ENCODE data around the gene FMN1.

The FMN1 gene

DNA sequence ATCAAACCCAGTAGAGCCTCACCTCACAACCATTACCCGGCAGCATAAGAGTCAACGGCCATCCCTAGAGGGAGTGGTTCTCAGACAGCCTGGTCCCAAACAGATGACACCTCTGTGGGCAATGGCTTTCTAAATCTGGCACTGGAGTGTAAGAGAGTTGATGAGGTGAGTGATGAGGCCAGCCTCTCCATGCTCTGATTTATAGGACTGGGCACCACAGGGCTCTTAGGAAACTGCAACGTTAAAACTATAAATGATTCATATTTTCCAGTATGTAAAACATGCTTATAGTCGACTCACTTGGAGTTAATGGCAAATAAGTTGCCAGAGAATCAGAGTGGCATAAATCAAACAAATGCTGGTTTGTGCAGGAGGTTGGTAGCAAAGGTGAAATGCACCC is 289.0 kb downstream of the FMN1 start:
- no peak for DNase-seq

DNA sequence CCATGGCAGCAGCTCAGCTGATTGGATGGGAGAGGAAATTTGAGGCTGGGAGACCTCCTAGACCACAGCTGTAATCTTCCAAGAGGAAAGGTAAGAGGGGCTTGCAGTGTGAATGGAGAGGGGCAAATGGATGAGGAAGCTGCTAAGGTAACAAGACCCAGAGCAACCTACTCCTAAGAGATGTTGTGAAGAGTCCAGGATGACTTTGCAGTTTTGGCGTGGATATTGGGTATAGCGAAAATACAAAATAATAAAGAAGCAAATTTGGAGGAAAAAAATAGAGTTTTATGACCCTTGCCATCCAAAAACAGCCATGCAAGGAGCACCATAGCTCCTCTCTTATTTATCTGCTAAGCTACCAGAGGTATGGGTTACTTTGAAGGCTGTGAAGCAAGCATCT is 290.1 kb downstream of the FMN1 start:
- DNase-seq: no peak

DNA sequence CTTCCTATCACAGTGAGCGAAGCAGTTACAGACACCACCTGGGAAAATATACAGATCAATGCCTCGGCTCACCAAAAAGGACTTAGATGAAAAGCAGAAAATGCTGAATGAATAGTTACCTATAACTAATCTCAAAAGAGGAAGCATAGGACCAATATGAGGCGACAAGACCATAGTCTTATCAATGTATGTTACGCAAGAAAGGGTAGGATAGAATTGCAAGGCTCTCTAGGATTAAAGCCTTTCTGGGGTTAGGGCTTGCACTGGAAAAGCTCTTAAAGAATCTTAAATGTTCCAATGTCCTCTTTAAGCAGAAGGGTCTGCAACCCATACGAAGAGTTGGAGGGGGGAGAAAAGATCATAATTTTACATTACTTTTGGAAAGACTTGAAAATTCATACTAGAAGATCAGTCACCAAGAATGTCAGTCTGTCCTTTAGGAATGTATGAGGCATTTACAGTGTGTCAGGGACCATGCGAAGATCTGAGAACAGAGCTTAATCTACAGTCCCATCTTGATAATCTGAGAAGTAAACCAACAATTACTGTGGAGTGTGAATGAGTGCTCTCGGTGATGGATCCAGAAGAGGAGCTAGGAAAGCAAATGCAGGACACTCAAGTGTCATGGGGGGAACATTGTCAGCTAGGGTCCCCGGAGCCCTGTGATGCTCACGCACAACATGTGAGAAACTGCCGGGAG is 290.8 kb downstream of the FMN1 start:
- DNase-seq: no peak

DNA sequence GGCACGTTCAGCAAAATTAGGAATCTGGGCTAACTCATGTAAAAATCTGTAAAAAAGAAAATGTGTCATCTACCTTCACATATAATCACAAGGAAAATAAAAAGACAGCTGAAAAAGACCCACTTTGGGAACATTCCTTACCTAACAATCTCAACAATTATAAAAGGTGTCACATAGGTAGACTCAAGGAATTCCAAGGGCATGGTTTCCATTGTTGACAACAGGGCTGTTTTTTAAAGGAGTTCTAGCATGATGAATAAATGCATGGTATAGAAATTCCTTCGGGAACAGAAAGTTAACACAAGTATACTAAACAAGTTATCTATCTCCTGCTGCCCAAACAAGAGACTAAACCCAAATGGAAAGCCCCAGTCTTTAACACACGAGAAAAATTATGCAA is 292.5 kb downstream of the FMN1 start:
- no peak for DNase-seq

DNA sequence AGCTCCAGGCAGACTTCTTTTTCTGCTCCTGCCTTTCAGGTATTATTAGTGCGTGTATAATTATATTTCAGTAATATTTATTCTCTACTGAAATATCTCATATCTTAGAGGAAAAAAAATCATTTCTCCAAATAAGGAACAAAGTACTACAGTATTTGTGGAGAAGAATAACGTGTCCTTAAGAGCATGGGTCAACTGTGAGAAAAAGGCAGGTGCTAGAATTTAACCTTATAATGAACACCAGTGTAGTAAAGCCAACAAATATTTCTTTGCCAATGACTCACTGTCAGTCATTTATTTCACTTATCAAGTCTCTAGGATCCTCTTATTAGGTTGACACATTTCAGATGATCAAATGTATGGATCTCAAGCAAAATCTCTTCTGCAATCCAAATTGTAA is 293.3 kb downstream of the FMN1 start:
- DNase-seq: no peak

DNA sequence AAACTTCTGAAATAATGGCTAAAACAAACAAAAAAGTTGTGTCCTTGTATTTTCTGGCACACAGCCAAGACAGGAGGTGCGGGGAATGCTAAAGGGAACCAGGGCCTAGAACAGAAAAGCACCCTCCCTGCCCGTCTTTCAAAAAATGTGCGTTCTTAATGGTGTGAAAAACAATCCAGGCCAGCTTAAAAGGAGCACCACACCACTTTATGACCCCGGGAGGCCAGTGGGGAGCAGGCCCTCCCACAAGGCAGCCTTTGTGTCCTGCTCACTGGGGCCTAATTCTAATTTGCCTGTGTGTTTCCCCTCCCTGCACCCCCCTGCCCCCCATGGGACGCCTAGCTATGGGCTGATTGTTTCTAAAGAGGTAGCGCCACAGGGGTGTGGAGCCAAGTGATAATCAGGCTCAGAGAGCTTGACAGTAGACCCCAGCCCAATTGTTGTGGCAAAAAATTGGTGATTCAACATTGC is 295.4 kb downstream of the FMN1 start:
- no peak for DNase-seq

DNA sequence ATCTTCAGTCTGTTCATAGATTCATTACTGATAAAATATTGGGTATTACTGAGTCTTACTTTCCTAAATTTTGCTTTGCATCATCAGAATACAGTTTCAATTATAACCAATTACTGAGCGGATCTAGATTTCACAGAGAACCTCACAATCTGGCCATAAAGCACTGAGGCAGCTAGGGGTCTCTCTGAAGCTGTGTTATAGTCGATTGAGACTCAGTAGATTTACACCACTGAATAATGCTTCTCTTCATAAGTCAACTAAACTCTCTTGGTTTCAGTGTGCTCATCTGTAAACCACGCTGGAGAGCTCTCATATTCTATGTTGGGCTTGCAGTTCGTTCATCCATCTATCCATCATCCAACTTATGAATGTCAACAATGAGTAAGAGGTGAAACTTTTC is 296.1 kb downstream of the FMN1 start:
- DNase-seq: no peak

DNA sequence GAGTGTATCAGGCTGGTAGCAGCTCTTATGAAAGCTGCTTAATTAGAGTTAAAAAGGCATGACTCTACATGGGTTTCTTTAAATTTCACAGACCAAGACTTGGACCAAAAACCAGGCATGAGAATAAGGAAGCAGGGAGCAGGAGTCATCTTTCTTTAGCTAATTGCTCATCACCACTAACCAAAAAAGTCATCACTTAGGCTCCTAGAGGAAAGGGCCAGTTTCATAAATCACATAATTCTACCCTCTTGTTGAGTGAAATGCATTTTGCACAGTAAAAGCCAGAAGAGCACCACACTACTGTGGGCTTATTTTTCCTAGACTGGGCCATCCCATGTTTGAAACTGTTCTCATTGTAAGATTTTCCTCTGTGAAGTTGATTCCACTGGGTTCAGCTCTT is 301.1 kb downstream of the FMN1 start:
- no peak for DNase-seq

DNA sequence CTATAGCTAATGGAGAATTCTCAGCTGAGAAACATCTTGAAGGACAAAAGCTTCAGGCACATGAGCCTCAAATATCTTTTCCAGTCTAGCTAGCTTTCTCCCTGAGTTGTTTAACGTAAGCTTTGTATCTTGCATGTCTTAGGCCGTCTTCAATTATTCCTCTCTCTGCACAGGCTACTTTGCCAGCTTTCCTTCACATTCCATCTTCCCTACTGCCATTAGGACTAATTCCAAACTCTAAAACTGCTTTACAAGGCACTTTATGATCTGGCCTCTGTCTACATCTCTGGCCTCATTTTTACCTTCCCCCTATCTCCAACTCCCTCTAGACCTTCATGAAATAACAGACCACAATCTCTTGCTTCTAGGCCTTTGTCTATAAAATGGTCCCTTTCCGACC is 305.3 kb downstream of the FMN1 start:
- no peak for DNase-seq

DNA sequence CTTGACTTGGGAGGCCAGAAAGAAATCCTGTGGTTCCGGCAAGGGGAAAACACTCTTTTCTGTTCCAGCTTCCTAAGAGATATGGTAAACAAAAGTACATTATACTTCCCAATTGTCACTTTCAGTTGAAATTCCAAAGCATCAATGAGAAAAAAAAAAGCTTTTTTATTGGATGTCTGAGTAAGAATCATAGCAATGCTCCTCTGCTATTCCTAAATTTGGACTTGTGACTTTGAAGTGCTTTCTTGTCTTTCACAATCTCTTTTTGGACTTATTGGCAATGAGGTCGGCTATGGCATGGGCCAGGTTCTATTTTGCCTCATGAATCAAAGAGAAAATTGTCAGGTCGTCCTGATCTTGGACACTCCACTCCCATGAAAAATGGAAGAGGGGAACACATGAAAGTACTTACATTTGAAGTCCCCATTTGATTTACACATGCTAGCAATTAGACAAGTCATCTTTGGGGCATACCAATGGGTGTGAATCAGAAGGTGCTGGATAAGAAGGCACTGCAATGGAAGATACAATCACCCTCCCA is 306.2 kb downstream of the FMN1 start:
- no peak for DNase-seq

DNA sequence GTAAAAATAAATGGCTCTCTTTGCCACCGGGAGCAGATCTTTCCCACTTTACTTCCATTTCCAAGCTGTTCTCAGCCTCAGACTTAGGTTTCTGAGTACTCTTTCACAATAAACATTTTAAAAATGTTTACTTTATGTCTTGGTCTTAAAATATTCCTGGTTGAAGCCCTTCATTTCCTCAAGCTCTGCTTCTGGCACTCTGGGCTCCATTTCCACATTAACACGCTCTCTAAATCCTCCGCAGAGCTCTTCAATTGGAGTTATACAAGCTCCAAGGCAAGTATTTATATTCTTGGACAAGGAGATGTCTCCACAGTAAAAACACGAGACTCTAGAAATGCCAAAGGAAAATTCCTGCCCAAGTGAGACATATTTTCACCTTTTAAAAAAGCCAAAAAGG is 307.4 kb downstream of the FMN1 start:
- no peak for DNase-seq

DNA sequence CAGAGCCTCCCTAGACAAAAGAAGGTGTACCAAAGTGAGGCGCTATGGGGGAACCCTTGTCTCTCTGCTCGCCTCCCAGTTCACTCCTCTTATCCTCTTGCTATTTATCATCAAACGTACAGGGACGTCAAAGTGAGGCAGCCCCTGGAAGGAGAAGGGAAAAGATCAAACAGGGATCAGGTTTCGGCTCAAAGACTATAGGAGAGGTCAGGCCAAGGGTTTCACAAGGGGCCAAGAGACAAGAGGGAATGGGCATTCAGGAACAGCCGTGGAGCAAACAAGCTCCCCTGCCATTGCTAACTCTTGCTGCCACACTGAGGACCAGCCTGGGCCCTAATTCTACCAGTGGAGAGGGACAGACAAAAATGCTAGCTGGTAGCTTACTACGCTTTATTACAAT is 308.1 kb downstream of the FMN1 start:
- DNase-seq: no peak

DNA sequence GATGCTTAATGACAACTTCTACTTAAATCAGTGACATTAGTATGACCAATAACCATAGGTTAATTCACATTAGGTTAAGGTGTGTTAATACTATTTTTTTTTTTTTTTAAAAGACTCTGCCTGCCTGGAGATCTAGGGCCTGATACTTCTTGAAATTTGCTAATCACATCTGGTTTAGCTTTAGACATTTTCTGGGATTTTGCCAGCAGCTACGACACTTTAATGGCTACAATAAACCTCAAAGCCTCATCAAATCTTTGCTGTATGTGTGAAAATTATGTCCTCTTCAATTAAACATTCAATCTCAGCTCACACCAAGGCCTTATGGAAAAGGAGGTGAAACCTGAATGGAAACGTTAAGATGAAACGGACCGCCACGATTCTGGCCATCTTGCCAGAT is 308.8 kb downstream of the FMN1 start:
- DNase-seq: no peak

DNA sequence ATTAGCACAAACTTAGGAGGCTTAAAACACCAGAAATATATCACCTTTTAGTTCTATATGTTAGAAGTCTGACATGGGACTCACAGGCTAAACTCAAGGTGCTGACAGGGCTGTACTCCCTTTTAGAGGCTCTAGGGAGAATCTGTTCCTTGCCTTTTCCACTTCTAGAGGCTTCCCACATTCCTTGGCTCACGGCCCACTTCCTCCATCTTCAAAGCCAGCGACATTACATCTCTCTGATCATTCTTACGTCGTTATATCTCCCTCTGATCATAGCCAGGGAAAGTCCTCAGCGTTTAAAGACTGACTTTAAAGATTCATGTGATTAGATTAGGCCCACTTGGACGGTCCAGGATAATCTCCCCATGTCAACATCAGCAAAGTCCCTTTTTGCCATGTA is 310.4 kb downstream of the FMN1 start:
- no peak for DNase-seq

DNA sequence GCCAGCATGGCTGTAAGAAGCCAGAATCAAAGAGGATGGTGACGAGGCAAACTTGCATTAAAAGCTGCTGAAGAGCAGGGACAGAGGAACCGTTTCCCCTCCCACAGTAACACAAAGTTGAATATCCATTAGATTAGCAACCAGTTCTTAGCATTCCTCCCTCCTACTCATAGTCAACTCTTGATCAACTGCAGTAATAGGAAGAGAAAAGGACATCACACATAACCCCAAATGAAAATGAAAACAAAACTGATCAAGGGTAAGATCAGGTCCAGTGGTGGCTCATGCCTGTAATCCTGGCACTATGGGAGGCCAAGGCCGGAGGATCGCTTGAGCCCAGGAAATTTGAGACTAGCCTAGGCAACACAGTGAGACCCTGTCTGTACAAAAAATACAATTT is 311.6 kb downstream of the FMN1 start:
- DNase-seq: no peak

DNA sequence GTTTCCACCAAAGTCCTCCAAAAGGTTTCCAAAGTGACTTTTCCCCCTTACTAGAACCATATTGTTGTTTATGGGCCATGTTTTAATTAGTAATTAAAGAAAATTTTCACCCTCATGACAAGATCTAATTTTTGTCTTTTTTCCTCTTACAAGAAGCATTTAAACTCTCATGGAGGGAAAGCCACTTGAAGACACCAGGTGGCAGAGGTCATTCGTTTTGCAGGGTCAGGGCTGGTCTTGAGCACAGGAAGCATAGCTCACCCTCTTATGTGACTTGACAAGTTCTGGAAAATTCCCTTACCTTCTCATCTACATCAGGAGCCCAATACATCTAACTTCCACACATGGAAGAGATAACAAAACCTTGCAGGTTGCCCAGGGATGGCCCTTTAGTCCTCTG is 313.0 kb downstream of the FMN1 start:
- DNase-seq: no peak

DNA sequence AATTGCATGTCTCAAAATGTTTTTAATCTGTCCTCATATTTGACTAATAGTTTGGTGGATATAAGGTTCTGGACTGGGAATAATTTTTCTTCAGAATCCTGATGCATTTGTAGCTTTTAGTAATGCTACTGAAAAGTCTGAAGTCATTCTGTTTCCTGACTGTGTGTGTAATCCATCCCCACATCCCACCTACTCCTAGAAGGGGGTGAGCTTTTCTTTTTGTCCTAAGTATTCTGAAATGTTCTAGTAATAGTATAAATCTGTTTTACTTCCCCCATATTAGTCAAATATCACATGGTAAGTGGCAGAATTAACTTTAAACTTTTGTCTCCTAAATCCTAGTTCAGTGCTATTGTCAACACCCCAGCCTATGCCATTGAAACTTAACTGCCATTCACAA is 313.9 kb downstream of the FMN1 start:
- no peak for DNase-seq

DNA sequence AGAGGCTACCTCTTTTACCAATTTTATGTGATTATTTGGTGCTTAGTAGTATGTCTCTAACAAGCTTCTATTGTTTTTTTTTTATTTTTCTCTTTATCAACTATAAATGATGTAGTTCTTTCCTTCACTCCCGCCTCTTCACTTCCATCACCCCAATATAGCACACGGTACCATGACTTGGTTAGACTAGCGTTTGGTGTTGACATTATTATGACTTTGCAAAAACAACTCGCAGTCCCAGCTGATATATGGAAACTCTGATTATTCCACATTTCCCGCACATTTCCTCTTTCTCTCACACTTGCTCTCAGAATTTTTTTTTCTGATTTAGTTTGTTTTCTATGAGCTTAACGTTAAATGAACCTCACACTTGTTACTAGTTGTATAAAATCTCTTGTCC is 314.5 kb downstream of the FMN1 start:
- no peak for DNase-seq

DNA sequence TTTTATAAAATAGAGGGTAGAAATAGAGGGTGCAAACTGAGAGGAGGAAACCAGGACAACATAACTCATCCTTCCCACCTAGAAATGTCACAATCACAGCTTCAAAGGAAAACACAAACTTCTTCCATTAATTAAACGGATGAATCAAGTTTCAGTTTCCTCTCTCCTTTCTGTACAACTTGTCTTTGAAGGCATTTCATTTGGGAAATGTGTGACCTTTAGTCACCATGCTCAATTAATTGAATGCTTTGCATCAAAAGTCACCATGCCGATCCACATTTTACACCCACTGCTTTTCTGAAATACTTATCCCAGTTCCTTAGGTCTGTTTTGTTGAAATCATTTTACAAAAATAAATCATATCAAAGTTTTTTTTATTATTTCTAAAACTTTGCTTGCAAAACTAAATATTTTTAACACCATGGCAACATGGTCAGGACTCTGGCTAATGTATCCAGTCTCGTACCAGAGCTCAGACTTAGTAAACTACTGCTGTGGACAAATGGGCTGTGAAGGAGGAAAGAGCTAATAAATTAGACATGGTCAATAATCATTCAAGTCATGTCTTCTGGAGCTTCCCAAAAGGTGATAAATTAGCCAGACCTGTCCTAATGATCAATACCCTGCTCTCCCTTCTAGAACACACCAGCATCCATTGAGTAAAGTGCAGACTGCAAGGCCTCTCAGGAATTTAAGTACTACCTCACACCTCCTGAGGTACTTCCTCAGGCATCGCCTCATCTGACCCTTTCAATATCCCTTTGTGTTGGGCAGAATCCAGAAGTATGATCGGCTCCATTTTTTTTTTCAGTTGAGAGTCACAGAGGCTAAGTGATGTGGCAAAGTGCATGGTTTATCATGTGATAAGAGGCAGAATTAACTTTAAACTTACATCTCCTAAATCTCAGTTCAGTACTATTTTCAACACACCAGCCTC is 315.4 kb downstream of the FMN1 start:
- no peak for DNase-seq

DNA sequence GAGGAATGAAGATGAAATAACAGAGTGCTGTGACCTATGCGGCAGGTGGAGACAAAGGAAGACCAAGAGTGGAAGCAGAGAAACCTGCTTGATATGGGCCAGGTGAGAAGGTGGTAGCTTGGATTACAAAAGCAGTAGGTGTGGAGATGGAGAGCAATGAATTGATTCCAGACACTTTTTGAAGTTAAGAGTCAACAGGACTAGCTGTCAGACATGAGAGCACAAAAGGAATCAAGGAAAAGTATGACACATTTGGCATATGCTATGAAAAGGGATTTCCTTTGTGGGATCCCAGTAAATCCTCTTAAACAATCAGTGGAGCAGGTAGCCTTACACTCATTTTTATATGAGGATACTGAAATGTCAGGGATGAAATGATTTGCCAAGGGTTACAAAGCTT is 316.2 kb downstream of the FMN1 start:
- DNase-seq: no peak

DNA sequence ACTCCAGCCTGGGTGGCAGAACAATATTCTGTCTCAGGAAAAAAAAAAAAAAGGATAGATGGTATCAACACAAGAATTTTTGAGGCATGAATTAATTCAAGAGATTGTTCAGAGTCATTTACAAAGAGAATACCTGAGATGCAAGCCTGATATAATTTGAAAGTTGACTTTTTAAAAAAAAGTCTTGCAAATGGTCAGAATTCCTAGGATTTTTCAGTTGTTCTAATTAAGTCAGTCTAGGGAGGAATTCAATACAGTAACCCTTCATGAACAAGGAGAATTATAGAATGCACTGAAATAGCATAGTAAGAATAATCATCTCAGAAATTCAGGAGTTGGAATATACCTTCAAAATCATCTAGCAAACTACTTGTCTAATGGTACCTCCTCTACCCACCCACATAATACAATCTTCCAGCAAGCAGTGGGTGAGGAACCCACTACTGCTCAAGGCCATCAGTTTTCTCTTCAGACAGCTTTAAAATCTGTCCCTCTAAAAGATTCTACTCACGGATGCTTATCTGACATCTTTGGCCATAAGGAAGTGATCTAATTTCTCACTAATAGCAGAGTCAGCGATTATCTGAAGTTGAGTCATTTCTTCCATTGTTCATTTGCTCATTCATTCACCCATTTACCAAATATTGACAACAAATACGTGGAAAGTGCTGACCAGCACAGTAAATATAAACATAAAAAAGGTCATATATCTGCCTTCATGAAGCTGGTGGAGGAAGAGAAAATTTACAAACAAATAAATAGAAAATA is 317.1 kb downstream of the FMN1 start:
- no peak for DNase-seq

DNA sequence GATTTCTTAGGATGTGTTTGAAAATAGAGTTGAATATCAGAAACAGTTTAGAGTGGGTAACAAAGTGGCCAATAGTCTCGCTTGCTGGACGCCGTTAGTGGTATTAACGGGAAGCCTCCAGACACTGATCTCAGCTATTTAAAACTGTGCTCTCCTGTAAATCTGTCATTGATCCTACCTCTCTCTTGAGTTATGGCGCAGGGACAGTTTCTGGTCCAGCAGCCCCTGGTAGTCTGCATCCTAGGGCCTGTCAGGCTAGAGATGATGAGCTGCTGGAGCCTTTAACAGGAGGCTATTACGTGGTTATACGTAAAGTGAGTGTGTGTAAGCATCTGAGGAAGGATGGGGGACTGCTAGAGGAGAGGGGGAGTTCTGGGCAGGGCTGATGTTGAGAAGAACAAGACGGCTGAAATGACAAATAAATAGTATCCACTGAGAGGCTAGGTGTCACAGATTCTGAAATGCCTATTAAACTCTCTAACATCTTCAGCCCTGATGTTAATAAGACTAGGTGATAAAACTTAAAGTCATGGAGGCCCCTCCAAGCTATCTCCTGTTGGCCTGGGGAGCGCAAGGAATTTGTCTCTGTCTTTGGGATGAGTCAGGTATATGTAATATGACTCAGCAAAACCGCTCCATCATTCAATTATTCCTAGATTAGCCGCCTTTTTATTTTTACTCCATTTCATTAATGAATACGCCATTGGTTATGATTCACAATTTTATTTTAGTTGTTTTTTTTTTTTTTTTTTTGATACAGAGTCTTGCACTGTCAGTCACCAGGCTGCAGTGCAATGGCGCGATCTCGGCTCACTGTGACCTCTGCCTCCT is 321.0 kb downstream of the FMN1 start:
- no peak for DNase-seq
